ENCODE data around the gene TMEM132D. TPM values are rescaled to one million over a fixed set of nuclear protein-coding genes. Genes with fewer than 3 reads are reported as not detected.

The TMEM132D gene
- total RNA-seq, 2 donors from 2014 or later: not detected

- no peaks in the 10 kb centered on the region for H3K27me3 ChIP-seq
- DNase-seq (ENCODE audit: low spot score): no peak
- no peak overlapping the region for H3K4me3 ChIP-seq
- no peaks in the 10 kb centered on the region for H3K36me3 ChIP-seq
- peaks cover 0 to 7% of the 10 kb centered on the region in 2 donors for H3K9me3 ChIP-seq
- no peak overlapping the region for H3K27ac ChIP-seq
- no peak for TF ChIP-seq CTCF (IDR thresholded peaks at IDR 0.05)
- no peaks in the 10 kb centered on the region for H3K4me1 ChIP-seq
Observed at GRCh38 chr12:129927316-129927900, 23.6 kb upstream of the TMEM132D start.

- Histone ChIP-seq H3K9me3 (no peaks in the 10 kb centered on the region), H3K27me3 (no peaks in the 10 kb centered on the region), H3K36me3 (no peaks in the 10 kb centered on the region), H3K27ac (no peak overlapping the region), H3K4me1 (no peaks in the 10 kb centered on the region), H3K4me3 (no peak overlapping the region)
- peak; percentile 33 to 70 for TF ChIP-seq CTCF (IDR thresholded peaks at IDR 0.05)
- DNase-seq (ENCODE audit: low spot score): no peak
Observed at GRCh38 chr12:129911428-129912049, 7.7 kb upstream of the TMEM132D start.

DNA sequence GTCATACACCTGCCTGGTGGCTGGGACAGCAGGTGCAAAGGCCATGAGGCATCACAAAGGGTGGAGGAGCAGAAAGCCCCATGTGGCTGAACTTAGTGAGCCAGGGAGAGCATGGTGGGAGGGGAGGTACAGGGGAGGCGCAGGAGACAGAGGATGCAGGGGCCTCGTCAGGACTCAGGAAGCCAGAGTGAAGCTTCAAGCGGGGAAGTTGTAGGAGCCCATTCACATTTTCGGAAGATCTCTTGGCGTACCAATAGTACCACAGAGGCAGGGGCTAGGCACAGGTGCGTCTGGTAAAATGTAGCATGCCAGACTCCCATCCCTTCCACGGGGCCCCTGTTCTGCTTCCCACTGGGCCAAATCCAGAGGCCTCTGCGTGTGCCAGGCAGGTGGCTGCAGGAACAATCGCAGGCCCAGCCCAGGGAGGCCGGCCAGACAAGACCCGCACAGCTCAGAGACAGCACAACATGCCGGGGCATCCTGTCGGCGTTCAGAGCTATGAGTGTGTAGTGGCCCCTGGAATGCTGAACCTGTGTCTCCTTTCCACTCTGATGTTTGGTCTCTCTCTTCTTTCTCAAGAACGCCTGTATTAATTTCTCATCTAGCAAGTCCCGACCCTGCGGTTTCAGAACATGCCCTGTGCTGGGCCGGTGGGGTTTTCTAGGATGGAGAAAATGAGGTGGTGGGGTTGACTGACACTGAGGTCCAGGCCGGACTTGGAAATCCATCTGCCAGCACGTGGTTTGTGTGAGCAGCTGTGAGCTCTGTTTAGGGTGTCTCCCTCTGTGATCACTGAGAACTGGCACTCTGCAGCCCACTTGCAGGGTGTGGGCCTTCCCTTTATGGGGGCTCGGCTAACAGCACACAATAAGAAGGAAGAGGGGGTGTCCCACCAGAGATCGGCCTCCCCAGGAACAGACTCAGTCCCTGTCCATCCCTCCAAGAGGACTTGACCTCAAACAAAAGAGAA, 5.5 kb upstream of the TMEM132D start:
- no peak for DNase-seq (ENCODE audit: low spot score)
- Histone ChIP-seq H3K4me3 (no peak overlapping the region), H3K27ac (no peak overlapping the region), H3K4me1 (no peaks in the 10 kb centered on the region), H3K36me3 (no peaks in the 10 kb centered on the region), H3K9me3 (no peaks in the 10 kb centered on the region), H3K27me3 (peaks cover 0 to 5% of the 10 kb centered on the region in 2 donors)
- no peak for TF ChIP-seq CTCF (IDR thresholded peaks at IDR 0.05)

DNA sequence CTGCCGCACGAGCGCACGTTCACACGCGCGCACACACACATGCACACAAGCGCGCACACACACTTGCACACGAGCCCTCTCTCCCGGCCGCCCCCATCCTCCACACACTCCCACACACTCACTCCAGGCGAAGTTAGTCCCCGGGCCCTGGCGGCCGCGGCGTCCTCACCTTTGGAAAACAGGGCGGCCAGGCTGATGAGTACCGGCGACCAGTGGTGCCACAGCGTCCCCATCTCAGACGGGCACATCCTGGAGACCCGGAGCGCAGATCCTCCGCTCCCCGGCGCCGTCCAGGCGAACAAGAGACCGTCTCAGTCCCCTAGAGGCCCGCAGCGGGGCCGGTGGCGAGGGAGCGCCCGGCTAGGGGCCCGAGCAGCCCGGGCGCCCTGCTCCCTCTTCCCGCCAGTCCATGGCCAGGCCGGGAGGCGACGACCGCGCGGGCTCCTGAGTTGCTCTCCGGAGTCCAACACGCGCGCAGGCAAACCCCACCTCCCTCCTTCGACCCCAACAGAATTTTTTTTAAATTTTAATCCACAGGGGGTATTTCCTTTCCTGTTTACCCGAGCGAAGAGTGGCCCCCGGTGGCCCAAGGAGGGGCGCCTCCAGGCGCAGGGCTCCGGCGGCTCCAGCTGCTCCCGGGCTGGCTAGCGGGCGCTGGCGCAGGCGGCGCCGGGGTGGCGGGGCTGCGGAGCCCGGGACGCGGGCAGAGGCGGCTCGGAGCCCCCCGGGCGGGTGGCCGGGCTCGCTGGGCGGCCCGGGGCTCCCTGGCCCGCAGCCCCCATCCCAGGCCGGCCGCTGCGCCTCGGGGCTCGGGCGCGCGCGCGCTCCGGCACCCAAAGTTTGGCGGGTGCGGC, 506 bp downstream of the TMEM132D start:
- no peaks in the 10 kb centered on the region for H3K4me1 ChIP-seq
- H3K9me3 ChIP-seq: no peaks in the 10 kb centered on the region
- no peaks in the 10 kb centered on the region for H3K36me3 ChIP-seq
- peaks cover 0 to 5% of the 10 kb centered on the region in 2 donors for H3K27me3 ChIP-seq
- no peak for TF ChIP-seq CTCF (IDR thresholded peaks at IDR 0.05)
- no peak for DNase-seq (ENCODE audit: low spot score)
- no peak overlapping the region for H3K4me3 ChIP-seq
- no peak overlapping the region for H3K27ac ChIP-seq

DNA sequence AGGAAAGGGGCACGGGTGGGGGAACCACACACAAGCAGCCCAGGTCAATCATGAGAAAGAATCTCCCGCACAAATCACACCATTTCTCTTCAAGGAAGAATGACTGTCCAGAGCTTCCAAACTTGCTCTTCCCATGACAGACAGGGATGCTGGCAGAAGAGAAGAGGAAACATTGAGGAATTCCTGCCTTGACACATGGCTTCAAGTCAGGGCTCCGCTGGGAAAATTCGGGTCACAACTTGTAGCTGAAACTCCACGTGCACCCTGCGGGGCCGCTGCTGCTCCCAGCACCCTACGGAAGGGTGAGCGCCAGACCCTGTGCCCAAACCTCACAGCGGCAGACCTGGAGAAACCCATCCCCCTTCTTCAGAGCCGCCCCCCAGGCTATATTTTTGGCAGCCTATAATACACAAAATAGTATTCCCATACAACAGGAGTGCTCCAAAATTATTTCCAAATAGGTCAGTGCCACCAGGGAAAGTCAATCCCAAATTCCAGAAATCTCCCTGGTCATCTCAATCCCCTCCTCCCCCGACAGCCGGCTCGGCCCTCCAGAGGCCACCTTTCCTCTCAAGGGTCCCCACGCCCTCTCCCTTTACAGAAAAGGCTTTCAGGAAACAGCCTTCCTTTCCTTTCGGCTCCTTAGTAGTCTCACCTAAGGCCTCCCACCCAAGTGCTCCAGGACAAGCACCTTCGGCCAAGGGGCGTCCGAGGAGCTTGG, 1.3 kb downstream of the TMEM132D start:
- Histone ChIP-seq H3K27ac (no peak overlapping the region), H3K9me3 (no peaks in the 10 kb centered on the region), H3K4me1 (no peaks in the 10 kb centered on the region), H3K27me3 (peaks cover 0 to 5% of the 10 kb centered on the region in 2 donors), H3K36me3 (no peaks in the 10 kb centered on the region), H3K4me3 (no peak overlapping the region)
- TF ChIP-seq CTCF (IDR thresholded peaks at IDR 0.05): no peak
- DNase-seq (ENCODE audit: low spot score): no peak
